SJSA1 (cell line): ENCODE data around the gene CLRN3. TPM values are rescaled to one million over a fixed set of nuclear protein-coding genes. Genes with fewer than 3 reads are reported as not detected.

Experiments used
- DNase-seq, 2 experiments: peaks; one replicate each; pipeline ENCODE4 v3.0.0-alpha.2; 2015 to 2020; ENCODE audit warnings: low spot score in 2 of 2, low read depth in 1 of 2
- H3K27ac ChIP-seq: fragments of 250-450 bp; sonication (Bioruptor Pico); 2 replicates; pipeline ENCODE4 v1.5.1; 2020; ENCODE audit warnings: mild to moderate bottlenecking, moderate library complexity
- H3K27me3 ChIP-seq: fragments of 250-450 bp; sonication (Bioruptor Pico); replicated peaks from 2 replicates; pipeline ENCODE4 v1.5.1; 2020; ENCODE audit warnings: mild to moderate bottlenecking, moderate library complexity
- H3K36me3 ChIP-seq: fragments of 250-450 bp; sonication (Bioruptor Pico); 2 replicates; pipeline ENCODE4 v1.5.1; 2020; ENCODE audit warnings: mild to moderate bottlenecking
- H3K4me1 ChIP-seq: fragments of 250-450 bp; sonication (Bioruptor Pico); replicated peaks from 2 replicates; pipeline ENCODE4 v1.6.1; 2021; ENCODE audit warnings: mild to moderate bottlenecking
- H3K4me3 ChIP-seq: fragments of 250-450 bp; sonication (Bioruptor Pico); 2 replicates; pipeline ENCODE4 v1.5.1; 2020; ENCODE audit warnings: mild to moderate bottlenecking
- H3K9me3 ChIP-seq: fragments of 250-450 bp; sonication (Bioruptor Pico); replicated peaks from 2 replicates; pipeline ENCODE4 v1.5.1; 2020; ENCODE audit warnings: mild to moderate bottlenecking
- total RNA-seq: library from RNA; depleted of rRNA; stranded (reverse); fragments of >200 nt; shearing (Covaris generic); gene quantifications from 2 replicates; pipeline ENCODE4 v1.2.3, GENCODE V29; 2014

The CLRN3 gene
- total RNA-seq, 1 experiment from 2014 or later, result not detected

GRCh38 chr10:127923646-127924045, 30.9 kb upstream of the CLRN3 start:
- no peaks in the 10 kb centered on the region for H3K36me3 ChIP-seq
- H3K27ac ChIP-seq, result peak overlapping the region; percentile 76
- DNase-seq, result no peak
- H3K27me3 ChIP-seq, result no peaks in the 10 kb centered on the region
- no peak overlapping the region for H3K4me3 ChIP-seq
- H3K4me1 ChIP-seq, result peaks cover 57% of the 10 kb centered on the region
- H3K9me3 ChIP-seq, result no peaks in the 10 kb centered on the region

GRCh38 chr10:127922675-127923366, 30.1 kb upstream of the CLRN3 start:
- no peaks in the 10 kb centered on the region for H3K9me3 ChIP-seq
- H3K27me3 ChIP-seq, result no peaks in the 10 kb centered on the region
- no peaks in the 10 kb centered on the region for H3K36me3 ChIP-seq
- peaks cover 48% of the 10 kb centered on the region for H3K4me1 ChIP-seq
- DNase-seq, result peak; percentile 84 to 93
- peak overlapping the region; percentile 76 for H3K27ac ChIP-seq
- no peak overlapping the region for H3K4me3 ChIP-seq

GRCh38 chr10:127922206-127922605, 29.5 kb upstream of the CLRN3 start:
- Histone ChIP-seq H3K27ac (peak overlapping the region; percentile 76), H3K9me3 (no peaks in the 10 kb centered on the region), H3K4me3 (no peak overlapping the region), H3K27me3 (no peaks in the 10 kb centered on the region), H3K36me3 (no peaks in the 10 kb centered on the region), H3K4me1 (peaks cover 43% of the 10 kb centered on the region)
- peak in 1 of 2 experiments; percentile 37 for DNase-seq

- no peak overlapping the region for H3K4me3 ChIP-seq
- H3K36me3 ChIP-seq, result no peaks in the 10 kb centered on the region
- H3K27me3 ChIP-seq, result no peaks in the 10 kb centered on the region
- peak overlapping the region; percentile 76 for H3K27ac ChIP-seq
- peaks cover 43% of the 10 kb centered on the region for H3K4me1 ChIP-seq
- DNase-seq, result no peak
- no peaks in the 10 kb centered on the region for H3K9me3 ChIP-seq
These were observed 29.0 kb upstream of the CLRN3 start for GRCh38 chr10:127921753-127922145.

DNA sequence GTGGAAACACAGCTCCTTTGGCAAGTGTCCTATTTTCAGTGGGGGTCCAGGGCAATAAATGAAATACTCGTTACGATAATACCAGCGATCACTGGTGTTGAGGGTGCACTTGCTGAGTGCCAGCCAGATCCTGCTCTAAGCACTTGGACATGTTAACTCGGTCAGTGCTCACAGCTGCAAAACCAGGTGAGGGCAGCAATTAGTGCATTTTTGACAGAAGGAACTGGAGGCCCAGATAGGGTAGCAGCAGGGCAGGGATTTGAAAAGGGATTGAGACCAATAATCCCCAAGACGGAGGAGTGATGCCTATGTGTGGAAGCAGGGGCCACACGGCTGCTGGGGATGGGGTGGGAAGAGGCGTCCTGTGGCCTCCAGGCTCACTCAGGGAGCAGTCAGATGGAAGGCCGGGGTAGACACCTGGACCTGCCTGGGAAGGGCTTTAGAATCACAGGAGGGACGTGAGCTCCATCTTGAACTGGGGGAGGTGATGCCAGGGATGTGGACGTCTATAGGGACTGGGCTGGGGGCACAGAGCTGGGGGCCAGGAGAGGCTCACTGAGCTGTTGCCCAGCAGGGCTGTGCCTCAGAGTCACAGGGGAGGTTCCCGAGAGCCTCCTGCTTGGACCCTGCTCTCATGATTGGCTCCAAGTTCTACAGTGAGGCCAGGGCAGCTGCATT, 28.5 kb upstream of the CLRN3 start:
- peaks cover 43% of the 10 kb centered on the region for H3K4me1 ChIP-seq
- DNase-seq, result peak in 1 of 2 experiments; percentile 23
- no peak overlapping the region for H3K4me3 ChIP-seq
- H3K9me3 ChIP-seq, result no peaks in the 10 kb centered on the region
- H3K27me3 ChIP-seq, result no peaks in the 10 kb centered on the region
- H3K36me3 ChIP-seq, result no peaks in the 10 kb centered on the region
- no peak overlapping the region for H3K27ac ChIP-seq

- Histone ChIP-seq H3K27ac (no peak overlapping the region), H3K4me1 (peaks cover 43% of the 10 kb centered on the region), H3K4me3 (no peak overlapping the region), H3K9me3 (no peaks in the 10 kb centered on the region), H3K27me3 (no peaks in the 10 kb centered on the region), H3K36me3 (no peaks in the 10 kb centered on the region)
- peak in 1 of 2 experiments; percentile 25 for DNase-seq
These were observed 27.7 kb upstream of the CLRN3 start for GRCh38 chr10:127920306-127921074.

DNA sequence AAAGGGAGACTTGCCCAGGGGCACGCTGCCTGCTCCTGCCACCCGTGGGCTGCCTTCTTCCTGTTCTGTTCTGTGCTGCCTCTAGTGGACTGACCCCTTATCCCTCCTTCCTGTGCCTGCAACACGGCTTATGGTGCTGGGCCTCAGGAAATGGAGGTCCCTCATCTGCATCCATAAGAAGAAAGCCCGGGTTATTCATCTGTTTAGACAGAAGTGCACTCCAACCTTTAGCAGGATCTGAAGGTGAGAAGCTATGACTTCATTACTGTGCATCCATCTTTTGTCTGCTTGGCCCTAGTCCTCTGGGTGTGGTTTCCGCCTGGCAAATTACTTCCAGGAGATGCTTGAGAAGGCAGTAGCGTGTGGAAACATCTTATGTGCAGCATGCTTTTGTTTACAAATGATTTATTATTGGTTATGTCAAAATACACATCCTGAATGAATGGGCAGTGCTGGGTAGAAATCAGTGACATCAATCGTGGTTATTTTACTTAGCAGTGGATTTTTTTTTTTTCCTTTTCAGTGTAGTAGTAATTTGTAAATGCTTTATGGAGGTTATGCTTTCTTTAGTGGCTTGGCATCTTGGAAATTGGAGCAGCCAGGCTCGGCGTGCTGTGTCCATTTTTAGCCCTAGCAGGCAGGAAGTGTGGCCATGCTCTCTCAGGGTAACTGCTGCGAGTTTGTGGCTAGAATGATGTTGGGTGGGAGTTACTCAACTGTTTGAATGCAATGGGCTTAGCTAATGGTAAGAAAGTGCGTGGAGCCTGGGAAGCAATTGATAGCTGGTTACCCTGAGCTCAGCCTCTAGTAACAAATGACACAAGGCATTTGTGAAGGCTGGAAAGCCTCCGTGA, 26.9 kb upstream of the CLRN3 start:
- H3K4me3 ChIP-seq, result no peak overlapping the region
- no peaks in the 10 kb centered on the region for H3K9me3 ChIP-seq
- DNase-seq, result peak; percentile 14 to 38
- no peaks in the 10 kb centered on the region for H3K27me3 ChIP-seq
- H3K27ac ChIP-seq, result no peak overlapping the region
- peaks cover 43% of the 10 kb centered on the region for H3K4me1 ChIP-seq
- no peaks in the 10 kb centered on the region for H3K36me3 ChIP-seq

DNA sequence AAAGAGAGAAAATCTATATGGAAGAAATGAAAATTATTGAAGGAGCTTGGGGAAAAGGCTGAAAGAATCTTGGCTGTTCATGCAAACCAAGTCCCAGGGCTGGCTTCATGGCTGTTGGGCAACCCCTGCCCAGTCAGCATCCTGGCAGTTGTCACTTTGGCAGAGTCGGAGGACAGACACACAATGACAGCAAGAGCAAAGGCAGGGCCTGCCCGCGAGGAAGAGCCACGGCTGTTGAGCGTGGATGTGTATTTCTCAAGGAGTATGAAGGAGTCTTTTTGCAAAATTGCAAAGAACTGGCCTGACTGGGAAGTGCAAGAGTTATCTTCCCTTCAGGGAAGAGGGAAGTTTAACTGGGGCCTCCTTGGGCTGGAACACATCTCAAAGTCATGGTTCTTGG, 25.8 kb upstream of the CLRN3 start:
- H3K9me3 ChIP-seq, result no peaks in the 10 kb centered on the region
- no peaks in the 10 kb centered on the region for H3K36me3 ChIP-seq
- peak in 1 of 2 experiments; percentile 26 for DNase-seq
- no peak overlapping the region for H3K4me3 ChIP-seq
- no peaks in the 10 kb centered on the region for H3K27me3 ChIP-seq
- H3K27ac ChIP-seq, result no peak overlapping the region
- H3K4me1 ChIP-seq, result peaks cover 39% of the 10 kb centered on the region

- Histone ChIP-seq H3K4me1 (peaks cover 21% of the 10 kb centered on the region), H3K36me3 (no peaks in the 10 kb centered on the region), H3K4me3 (no peak overlapping the region), H3K27me3 (no peaks in the 10 kb centered on the region), H3K27ac (no peak overlapping the region), H3K9me3 (no peaks in the 10 kb centered on the region)
- DNase-seq, result no peak
These were observed 24.1 kb upstream of the CLRN3 start for GRCh38 chr10:127916826-127917225.

GRCh38 chr10:127915324-127915723, 22.6 kb upstream of the CLRN3 start:
- no peak for DNase-seq
- Histone ChIP-seq H3K27me3 (no peaks in the 10 kb centered on the region), H3K36me3 (no peaks in the 10 kb centered on the region), H3K9me3 (no peaks in the 10 kb centered on the region), H3K4me1 (peaks cover 8% of the 10 kb centered on the region), H3K27ac (no peak overlapping the region), H3K4me3 (no peak overlapping the region)

GRCh38 chr10:127913368-127913759, 20.6 kb upstream of the CLRN3 start:
- Histone ChIP-seq H3K27me3 (no peaks in the 10 kb centered on the region), H3K4me1 (peaks cover 10% of the 10 kb centered on the region), H3K36me3 (0 out of 2 replicates have a peak, but pooled peaks cover 2% of the 10 kb centered on the region), H3K27ac (no peak overlapping the region), H3K9me3 (0 out of 2 replicates have a peak, but pooled peaks cover 3% of the 10 kb centered on the region), H3K4me3 (no peak overlapping the region)
- DNase-seq, result no peak

- no peak for DNase-seq
- Histone ChIP-seq H3K4me1 (peaks cover 16% of the 10 kb centered on the region), H3K4me3 (no peak overlapping the region), H3K27ac (no peak overlapping the region), H3K27me3 (no peaks in the 10 kb centered on the region), H3K36me3 (0 out of 2 replicates have a peak, but pooled peaks cover 2% of the 10 kb centered on the region), H3K9me3 (0 out of 2 replicates have a peak, but pooled peaks cover 3% of the 10 kb centered on the region)
These were observed 20.0 kb upstream of the CLRN3 start for GRCh38 chr10:127912607-127913367.
